NCI-H146 (cell line): ENCODE results near the gene IRF8.

Experiments
- DNase-seq: peaks from one replicate; lab custom pipeline; 2025; lab: John Stamatoyannopoulos, UW

Gene IRF8

GRCh38 chr16:85914423-85914794, 15.4 kb downstream of the IRF8 start:
- DNase-seq = no peak

GRCh38 chr16:85915125-85915845, 16.3 kb downstream of the IRF8 start:
- DNase-seq = no peak

GRCh38 chr16:85916141-85916890, 17.4 kb downstream of the IRF8 start:
- no peak for DNase-seq

GRCh38 chr16:85917012-85917411, 18.1 kb downstream of the IRF8 start:
- DNase-seq = no peak

- DNase-seq = no peak
Measured at GRCh38 chr16:85917959-85918358, 19.0 kb downstream of the IRF8 start.

GRCh38 chr16:85918436-85918835, 19.5 kb downstream of the IRF8 start:
- DNase-seq = no peak

GRCh38 chr16:85919271-85920267, 20.6 kb downstream of the IRF8 start:
- no peak for DNase-seq

- DNase-seq = no peak
Measured at GRCh38 chr16:85921026-85921425, 22.1 kb downstream of the IRF8 start.

GRCh38 chr16:85923153-85924021, 24.4 kb downstream of the IRF8 start:
- DNase-seq = no peak

GRCh38 chr16:85924675-85925074, 25.7 kb downstream of the IRF8 start:
- no peak for DNase-seq

- no peak for DNase-seq
Measured at GRCh38 chr16:85926370-85926769, 27.4 kb downstream of the IRF8 start.

GRCh38 chr16:85927371-85927770, 28.4 kb downstream of the IRF8 start:
- DNase-seq = no peak

- DNase-seq = no peak
Measured at GRCh38 chr16:85927959-85928358, 29.0 kb downstream of the IRF8 start.

GRCh38 chr16:85928401-85928820, 29.4 kb downstream of the IRF8 start:
- DNase-seq = no peak

GRCh38 chr16:85929259-85929721, 30.3 kb downstream of the IRF8 start:
- no peak for DNase-seq

- no peak for DNase-seq
Measured at GRCh38 chr16:85930301-85930700, 31.3 kb downstream of the IRF8 start.

GRCh38 chr16:85931596-85932402, 32.8 kb downstream of the IRF8 start:
- no peak for DNase-seq

- no peak for DNase-seq
Measured at GRCh38 chr16:85934210-85934609, 35.2 kb downstream of the IRF8 start.

GRCh38 chr16:85935391-85935973, 36.5 kb downstream of the IRF8 start:
- no peak for DNase-seq
